Measurements from ENCODE around the gene OR5AC2.

GRCh38 chr3:98038286-98038685, 48.7 kb upstream of the OR5AC2 start:
- TF ChIP-seq SPI1 (IDR thresholded peaks at IDR 0.05; ENCODE audit: low read depth, low read length) (no peak), POLR2AphosphoS5 (IDR thresholded peaks at IDR 0.05; ENCODE audit: low read depth, low read length) (no peak), POLR2A (IDR thresholded peaks at IDR 0.05; ENCODE audit: low read depth, low read length) (no peak)
